ENCODE data around the gene ITGB8. TPM values are rescaled to one million over a fixed set of nuclear protein-coding genes. Genes with fewer than 3 reads are reported as not detected.

Gene ITGB8
- total RNA-seq, 1 donor from 2014 or later: 51.3 TPM

DNA sequence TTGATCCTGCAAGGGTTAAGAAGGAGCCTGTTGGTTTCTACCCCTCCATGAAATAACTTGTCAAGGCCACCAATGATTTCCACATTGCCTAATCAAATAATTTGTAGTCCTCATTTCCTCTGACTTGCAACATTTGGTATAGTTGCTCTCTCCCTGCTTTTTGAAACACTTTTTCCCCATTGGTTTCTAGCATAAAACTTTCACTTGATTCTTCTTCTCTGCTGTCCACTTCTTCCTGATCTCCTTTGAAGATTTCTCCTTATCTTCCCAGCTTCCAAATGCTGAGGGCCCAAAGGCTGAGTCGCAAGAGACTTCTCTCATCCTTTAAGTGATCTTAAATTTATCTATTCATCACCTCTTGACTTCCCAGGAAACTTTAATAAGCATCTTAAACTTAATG is 134.2 kb downstream of the ITGB8 start:
- peak; percentile 30 for DNase-seq (ENCODE audit: low spot score)

Other genes with a start within 250 kb of the ITGB8 start
- gene MACC1, start 113.5 kb upstream of the ITGB8 start, total RNA-seq (ENCODE audit: insufficient read depth, low replicate concordance): 3.1 TPM

Data from umbilical cord (tissue), 2 donors.